ENCODE data around the gene IQGAP2.

IQGAP2 gene

DNA sequence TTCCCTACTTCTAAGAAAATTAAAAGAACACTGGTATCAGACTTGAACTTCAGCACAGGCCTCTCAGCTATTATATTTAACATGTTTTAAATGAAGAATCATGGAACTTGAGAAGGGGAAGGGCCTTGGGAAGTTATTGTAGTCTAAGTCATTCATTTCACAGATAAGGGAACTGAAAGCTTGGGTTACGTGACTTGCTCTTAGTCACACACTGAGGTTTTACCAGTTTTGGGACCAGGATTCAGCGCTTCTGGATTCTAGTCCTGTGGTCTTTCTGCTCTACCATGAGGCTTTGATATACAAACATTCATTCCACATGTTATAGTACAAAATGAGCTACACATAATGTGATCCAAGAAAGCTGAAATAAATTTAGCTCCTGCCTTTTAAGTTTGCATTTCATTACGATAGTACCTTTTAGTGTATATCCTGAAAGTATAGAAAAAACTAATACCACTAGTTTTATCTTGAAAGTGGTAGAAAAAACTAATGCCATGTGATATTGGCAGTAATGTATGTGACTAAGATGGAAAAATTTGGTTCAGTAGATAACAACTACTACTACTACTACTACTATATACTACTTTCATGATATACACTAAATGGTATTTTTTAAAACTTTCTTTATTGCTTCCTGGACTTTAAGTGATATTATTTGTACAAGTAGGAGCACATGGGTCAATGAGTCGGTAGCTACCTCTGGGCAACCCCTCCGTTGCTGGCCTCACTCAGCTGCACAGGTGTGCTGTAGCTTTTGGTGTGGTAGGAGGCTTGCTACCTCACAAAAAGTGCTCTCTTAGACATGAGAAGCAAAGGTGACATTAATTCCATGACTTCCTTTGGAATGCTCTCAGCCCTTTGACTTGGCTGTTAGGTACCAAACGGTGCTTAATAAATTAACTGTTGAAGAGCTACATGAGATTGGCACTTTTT lies 179.4 kb downstream of the IQGAP2 start:
- Mint-ChIP-seq H3K27me3 (ENCODE audit: low read depth) (no peaks in the 10 kb centered on the region), H3K4me3 (no peak overlapping the region), H3K36me3 (ENCODE audit: low read depth) (peaks cover 12% of the 10 kb centered on the region), H3K27ac (no peak overlapping the region), H3K4me1 (ENCODE audit: low read depth) (peaks cover 15% of the 10 kb centered on the region), H3K9me3 (no peaks in the 10 kb centered on the region)
- DNase-seq (ENCODE audit: low spot score), result peak; percentile 53

GRCh38 chr5:76583163-76584047 lies 180.3 kb downstream of the IQGAP2 start:
- Mint-ChIP-seq H3K9me3 (no peaks in the 10 kb centered on the region), H3K36me3 (ENCODE audit: low read depth) (peaks cover 9% of the 10 kb centered on the region), H3K27ac (no peak overlapping the region), H3K4me3 (no peak overlapping the region), H3K4me1 (ENCODE audit: low read depth) (peaks cover 11% of the 10 kb centered on the region), H3K27me3 (ENCODE audit: low read depth) (no peaks in the 10 kb centered on the region)
- no peak for DNase-seq (ENCODE audit: low spot score)

DNA sequence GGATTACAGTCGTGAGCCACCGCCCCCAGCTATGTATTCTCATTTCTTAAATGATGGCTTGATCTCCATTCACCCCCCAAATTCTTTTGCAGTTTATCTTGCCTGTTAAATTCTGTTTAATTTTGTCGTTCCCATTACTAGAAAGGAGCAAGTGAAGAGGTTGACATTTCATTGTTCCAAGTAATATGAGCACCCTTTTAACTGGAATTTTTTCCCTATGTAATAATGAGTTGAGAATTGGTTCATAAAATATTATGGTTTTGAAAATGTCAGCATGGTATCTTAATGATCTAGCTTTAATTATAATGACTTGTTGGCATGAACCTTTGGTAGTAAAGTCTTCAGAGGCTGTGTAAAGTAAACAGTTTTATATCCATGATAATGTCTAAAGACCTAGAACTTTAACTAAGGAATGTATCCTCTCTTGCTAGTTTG lies 182.7 kb downstream of the IQGAP2 start:
- DNase-seq (ENCODE audit: low spot score), result no peak
- Mint-ChIP-seq H3K36me3 (ENCODE audit: low read depth) (peaks cover 14% of the 10 kb centered on the region), H3K4me3 (no peak overlapping the region), H3K27ac (no peak overlapping the region), H3K27me3 (ENCODE audit: low read depth) (no peaks in the 10 kb centered on the region), H3K4me1 (ENCODE audit: low read depth) (peaks cover 7% of the 10 kb centered on the region), H3K9me3 (no peaks in the 10 kb centered on the region)

- Mint-ChIP-seq H3K9me3 (no peaks in the 10 kb centered on the region), H3K4me3 (no peak overlapping the region), H3K36me3 (ENCODE audit: low read depth) (peaks cover 18% of the 10 kb centered on the region), H3K27ac (no peak overlapping the region), H3K27me3 (ENCODE audit: low read depth) (no peaks in the 10 kb centered on the region), H3K4me1 (ENCODE audit: low read depth) (peaks cover 7% of the 10 kb centered on the region)
- DNase-seq (ENCODE audit: low spot score), result no peak
Measured at GRCh38 chr5:76586531-76586930, 183.4 kb downstream of the IQGAP2 start.

DNA sequence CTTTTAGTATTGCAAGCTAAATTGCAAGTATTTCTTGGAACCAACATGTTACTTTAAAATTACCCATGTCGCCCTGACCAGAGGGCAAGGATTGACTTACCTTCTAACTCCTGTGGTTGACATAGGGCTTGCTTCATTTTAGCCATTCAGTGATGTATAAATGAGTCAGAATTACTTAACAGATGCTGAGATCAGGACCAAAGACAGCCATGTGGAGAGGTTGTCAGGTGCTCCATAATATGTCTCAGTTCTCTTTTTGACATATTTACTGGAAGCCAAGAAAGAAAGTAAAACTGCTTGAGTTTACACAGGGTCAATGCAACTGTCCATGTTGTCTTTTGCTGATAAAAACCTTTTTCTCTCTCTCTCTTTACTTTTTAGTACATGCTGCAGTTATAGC lies 186.9 kb downstream of the IQGAP2 start:
- no peaks in the 10 kb centered on the region for H3K9me3 Mint-ChIP-seq
- no peaks in the 10 kb centered on the region for H3K27me3 Mint-ChIP-seq (ENCODE audit: low read depth)
- H3K4me1 Mint-ChIP-seq (ENCODE audit: low read depth), result peaks cover 2% of the 10 kb centered on the region
- DNase-seq (ENCODE audit: low spot score), result no peak
- H3K4me3 Mint-ChIP-seq, result no peak overlapping the region
- H3K36me3 Mint-ChIP-seq (ENCODE audit: low read depth), result peaks cover 41% of the 10 kb centered on the region
- no peak overlapping the region for H3K27ac Mint-ChIP-seq

- no peak overlapping the region for H3K27ac Mint-ChIP-seq
- H3K36me3 Mint-ChIP-seq (ENCODE audit: low read depth), result peaks cover 48% of the 10 kb centered on the region
- peaks cover 2% of the 10 kb centered on the region for H3K4me1 Mint-ChIP-seq (ENCODE audit: low read depth)
- no peaks in the 10 kb centered on the region for H3K9me3 Mint-ChIP-seq
- no peak for DNase-seq (ENCODE audit: low spot score)
- H3K27me3 Mint-ChIP-seq (ENCODE audit: low read depth), result no peaks in the 10 kb centered on the region
- H3K4me3 Mint-ChIP-seq, result no peak overlapping the region
Measured at GRCh38 chr5:76591366-76591765, 188.3 kb downstream of the IQGAP2 start.

- peaks cover 2% of the 10 kb centered on the region for H3K4me1 Mint-ChIP-seq (ENCODE audit: low read depth)
- no peaks in the 10 kb centered on the region for H3K9me3 Mint-ChIP-seq
- H3K36me3 Mint-ChIP-seq (ENCODE audit: low read depth), result peaks cover 52% of the 10 kb centered on the region
- no peaks in the 10 kb centered on the region for H3K27me3 Mint-ChIP-seq (ENCODE audit: low read depth)
- H3K27ac Mint-ChIP-seq, result no peak overlapping the region
- DNase-seq (ENCODE audit: low spot score), result no peak
- H3K4me3 Mint-ChIP-seq, result no peak overlapping the region
Measured at GRCh38 chr5:76592692-76593091, 189.6 kb downstream of the IQGAP2 start.

- Mint-ChIP-seq H3K36me3 (ENCODE audit: low read depth) (peaks cover 53% of the 10 kb centered on the region), H3K9me3 (no peaks in the 10 kb centered on the region), H3K4me1 (ENCODE audit: low read depth) (peaks cover 2% of the 10 kb centered on the region), H3K27ac (no peak overlapping the region), H3K4me3 (no peak overlapping the region), H3K27me3 (ENCODE audit: low read depth) (no peaks in the 10 kb centered on the region)
- DNase-seq (ENCODE audit: low spot score), result no peak
Measured at GRCh38 chr5:76594107-76594506, 191.0 kb downstream of the IQGAP2 start.

- peaks cover 46% of the 10 kb centered on the region for H3K36me3 Mint-ChIP-seq (ENCODE audit: low read depth)
- peaks cover 2% of the 10 kb centered on the region for H3K4me1 Mint-ChIP-seq (ENCODE audit: low read depth)
- no peak for DNase-seq (ENCODE audit: low spot score)
- H3K9me3 Mint-ChIP-seq, result no peaks in the 10 kb centered on the region
- no peak overlapping the region for H3K4me3 Mint-ChIP-seq
- no peaks in the 10 kb centered on the region for H3K27me3 Mint-ChIP-seq (ENCODE audit: low read depth)
- H3K27ac Mint-ChIP-seq, result no peak overlapping the region
Measured at GRCh38 chr5:76595755-76596481, 192.8 kb downstream of the IQGAP2 start.

GRCh38 chr5:76598531-76598930 lies 195.4 kb downstream of the IQGAP2 start:
- Mint-ChIP-seq H3K4me3 (no peak overlapping the region), H3K27me3 (ENCODE audit: low read depth) (no peaks in the 10 kb centered on the region), H3K9me3 (no peaks in the 10 kb centered on the region), H3K4me1 (ENCODE audit: low read depth) (peaks cover 9% of the 10 kb centered on the region), H3K27ac (no peak overlapping the region), H3K36me3 (ENCODE audit: low read depth) (peaks cover 40% of the 10 kb centered on the region)
- DNase-seq (ENCODE audit: low spot score), result no peak

DNA sequence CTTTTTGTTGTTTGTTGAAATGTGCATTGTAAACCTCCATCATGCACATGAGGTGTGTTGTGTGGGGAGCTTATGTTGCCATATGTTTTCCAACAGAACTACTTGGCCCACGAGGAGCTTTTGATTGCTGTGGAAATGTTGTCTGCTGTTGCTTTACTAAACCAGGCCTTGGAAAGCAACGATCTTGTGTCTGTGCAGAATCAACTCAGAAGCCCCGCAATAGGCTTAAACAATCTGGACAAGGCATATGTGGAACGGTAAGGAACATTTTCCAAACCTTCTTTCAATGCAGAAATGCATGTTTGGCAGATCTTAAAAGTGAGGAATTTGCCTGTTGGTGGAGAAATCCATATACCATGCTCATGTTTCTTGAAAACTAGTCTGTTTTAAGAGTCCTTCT lies 197.6 kb downstream of the IQGAP2 start:
- Mint-ChIP-seq H3K4me3 (no peak overlapping the region), H3K36me3 (ENCODE audit: low read depth) (peaks cover 47% of the 10 kb centered on the region), H3K4me1 (ENCODE audit: low read depth) (peaks cover 13% of the 10 kb centered on the region), H3K27ac (no peak overlapping the region), H3K9me3 (no peaks in the 10 kb centered on the region), H3K27me3 (ENCODE audit: low read depth) (no peaks in the 10 kb centered on the region)
- DNase-seq (ENCODE audit: low spot score), result no peak

GRCh38 chr5:76601470-76601869 lies 198.4 kb downstream of the IQGAP2 start:
- DNase-seq (ENCODE audit: low spot score), result no peak
- peaks cover 42% of the 10 kb centered on the region for H3K36me3 Mint-ChIP-seq (ENCODE audit: low read depth)
- H3K27ac Mint-ChIP-seq, result no peak overlapping the region
- H3K9me3 Mint-ChIP-seq, result no peaks in the 10 kb centered on the region
- no peaks in the 10 kb centered on the region for H3K27me3 Mint-ChIP-seq (ENCODE audit: low read depth)
- peaks cover 13% of the 10 kb centered on the region for H3K4me1 Mint-ChIP-seq (ENCODE audit: low read depth)
- no peak overlapping the region for H3K4me3 Mint-ChIP-seq

DNA sequence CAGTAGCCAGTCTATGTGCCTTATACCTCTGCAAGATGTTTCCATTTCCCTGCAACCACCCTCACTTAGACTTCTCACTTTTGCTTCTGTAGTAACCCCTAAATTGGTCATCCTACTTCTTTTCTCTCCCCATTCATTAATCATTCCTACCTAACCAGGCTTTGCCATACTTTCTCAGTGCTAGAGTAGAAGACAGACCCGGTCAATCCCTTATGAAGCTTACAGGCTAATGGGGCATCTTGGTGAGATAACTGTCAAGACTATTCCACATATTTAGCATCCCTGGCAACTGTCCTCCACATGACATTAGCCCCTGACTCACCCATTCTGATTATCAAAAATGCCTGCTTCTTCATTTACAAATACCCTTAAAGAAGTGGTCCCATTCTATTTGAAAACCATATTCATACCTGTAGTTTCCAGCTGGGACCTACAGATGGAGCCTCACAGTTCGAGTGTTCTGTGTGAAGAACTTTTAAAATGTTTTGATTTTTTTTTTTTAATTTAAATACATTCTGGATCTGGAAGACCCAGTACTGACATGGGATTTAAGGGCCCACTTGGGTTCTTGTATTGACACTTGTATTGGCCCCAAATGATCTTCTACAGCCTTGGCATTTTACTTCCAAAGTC lies 199.1 kb downstream of the IQGAP2 start:
- Mint-ChIP-seq H3K4me3 (no peak overlapping the region), H3K9me3 (no peaks in the 10 kb centered on the region), H3K4me1 (ENCODE audit: low read depth) (peaks cover 13% of the 10 kb centered on the region), H3K27me3 (ENCODE audit: low read depth) (no peaks in the 10 kb centered on the region), H3K27ac (no peak overlapping the region), H3K36me3 (ENCODE audit: low read depth) (peaks cover 44% of the 10 kb centered on the region)
- DNase-seq (ENCODE audit: low spot score), result no peak

All from T-helper 2 cell treated with Interferon-gamma antibody and Interleukin-4, amounts not matched to agents 5 μg/mL and 100 μg/mL, for 36 hours (primary cell).